ENCODE measurements around the gene ZNF831.

ZNF831 gene

DNA sequence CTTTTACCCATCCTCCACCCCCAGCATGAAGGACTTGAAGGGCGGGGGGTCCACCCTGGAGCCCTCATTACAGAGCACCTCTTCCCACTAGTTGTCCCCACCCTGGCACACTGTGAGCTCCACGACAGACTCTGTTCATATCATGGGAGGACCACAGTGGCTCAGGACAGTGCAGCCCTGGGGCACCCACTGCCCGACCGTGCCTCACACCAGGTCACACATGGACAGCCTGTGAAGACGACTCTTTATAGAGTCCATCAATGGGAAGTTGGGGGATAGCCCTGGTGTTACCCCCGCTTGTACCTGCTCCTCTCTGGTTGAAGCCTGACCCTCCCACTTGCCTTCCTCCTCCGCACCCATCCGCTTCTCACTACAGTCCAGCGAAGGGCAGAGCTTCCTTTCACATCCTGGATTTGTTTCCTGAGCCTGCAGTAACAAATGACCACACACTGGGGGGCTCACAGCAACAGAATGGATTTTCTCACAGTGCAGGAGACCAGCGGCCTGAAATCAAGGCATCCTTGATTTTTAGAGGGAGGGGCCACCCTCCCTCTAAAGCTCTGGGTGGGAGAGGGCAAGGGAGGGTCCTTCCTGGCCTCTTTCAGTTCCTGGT is 15.5 kb downstream of the ZNF831 start:
- no peak for DNase-seq (ENCODE audit: low read depth in 1 of 2, low spot score in 1 of 2)

DNA sequence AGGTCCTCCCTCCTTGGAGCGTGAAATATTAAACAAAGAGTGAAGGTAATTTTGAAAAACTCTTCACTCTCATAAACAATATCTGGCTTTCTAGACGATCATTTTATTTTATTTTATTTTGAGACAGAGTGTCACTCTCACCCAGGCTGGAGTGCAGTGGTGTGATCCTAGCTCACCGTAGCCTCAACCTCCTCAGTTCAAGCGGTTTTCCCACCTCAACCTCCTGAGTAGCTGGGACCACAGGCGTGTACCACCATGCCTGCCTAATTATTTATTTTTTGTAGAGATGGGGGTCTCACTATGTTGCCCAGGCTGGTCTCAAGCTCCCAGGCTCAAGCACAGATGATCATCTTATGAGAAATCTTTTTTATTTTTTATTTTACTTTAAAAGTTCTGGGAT is 16.4 kb downstream of the ZNF831 start:
- DNase-seq (ENCODE audit: low read depth in 1 of 2, low spot score in 1 of 2) = no peak

DNA sequence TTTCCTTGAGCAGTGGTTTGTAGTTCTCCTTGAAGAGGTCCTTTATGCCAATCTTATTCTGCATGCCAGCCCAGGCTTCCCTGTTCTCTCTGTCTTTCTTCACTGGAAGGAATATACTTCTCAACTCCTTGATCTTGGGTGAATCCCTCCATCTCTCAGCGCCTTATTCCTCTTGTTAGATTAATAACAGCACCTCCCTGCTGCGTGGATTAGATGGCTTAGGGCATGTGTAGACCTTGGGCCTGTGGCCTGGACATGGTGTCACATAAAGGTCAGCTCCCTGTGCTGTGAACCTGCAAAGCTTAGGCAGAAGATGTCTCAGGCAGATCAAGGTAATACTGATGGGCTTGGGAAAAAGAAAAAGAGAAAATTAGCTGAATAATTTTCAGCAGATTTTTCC is 18.3 kb downstream of the ZNF831 start:
- no peak for DNase-seq (ENCODE audit: low read depth in 1 of 2, low spot score in 1 of 2)

DNA sequence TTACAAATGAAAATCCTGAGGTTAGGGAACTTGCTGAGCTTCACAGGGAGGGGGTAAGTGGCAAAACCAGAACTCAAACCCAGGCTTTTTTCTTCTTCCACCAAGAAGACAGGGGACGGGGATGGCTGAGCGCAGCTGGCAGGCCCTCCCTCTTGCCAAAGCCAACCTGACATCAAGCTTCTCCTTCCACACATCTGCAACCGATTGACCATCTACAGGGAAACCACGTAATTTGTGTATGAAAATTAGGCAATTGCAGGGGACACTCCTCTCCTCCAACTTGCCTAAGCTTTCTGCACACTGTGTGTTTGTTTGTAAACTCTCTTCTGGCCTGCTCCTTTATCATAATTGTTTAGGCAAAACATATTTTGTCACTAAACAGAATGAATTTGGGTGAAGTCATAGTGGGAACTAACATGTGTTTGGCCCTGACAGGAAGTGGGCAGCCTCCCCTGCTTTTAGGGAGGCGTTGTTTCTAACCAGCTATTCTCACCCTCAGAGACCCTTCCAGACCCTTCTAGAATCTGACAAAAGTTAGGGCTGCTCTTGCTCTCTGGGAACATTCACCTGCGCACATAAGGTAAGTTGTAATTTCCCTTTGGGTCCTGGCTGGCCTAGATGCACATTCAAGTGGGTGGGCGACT is 18.9 kb downstream of the ZNF831 start:
- no peak for DNase-seq (ENCODE audit: low read depth in 1 of 2, low spot score in 1 of 2)

DNA sequence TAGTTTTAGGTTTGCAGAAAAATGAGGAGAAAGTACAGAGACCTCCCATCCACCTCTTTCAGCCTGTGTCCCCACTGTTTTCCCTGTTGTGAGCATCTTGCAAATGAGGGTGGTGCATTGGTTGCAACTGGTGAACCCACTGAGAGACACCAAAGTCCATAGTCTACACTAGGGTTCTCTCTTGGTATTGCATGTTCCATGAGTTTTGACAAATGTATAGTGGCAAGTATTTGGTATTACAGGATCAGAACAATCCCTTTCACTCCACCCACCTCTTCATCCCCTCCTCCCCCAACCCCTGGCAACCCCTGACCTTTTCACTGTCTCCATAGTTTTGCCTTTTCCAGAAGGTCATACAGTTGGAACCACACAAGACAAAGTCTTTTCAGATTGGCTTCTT is 20.1 kb downstream of the ZNF831 start:
- no peak for DNase-seq (ENCODE audit: low read depth in 1 of 2, low spot score in 1 of 2)

DNA sequence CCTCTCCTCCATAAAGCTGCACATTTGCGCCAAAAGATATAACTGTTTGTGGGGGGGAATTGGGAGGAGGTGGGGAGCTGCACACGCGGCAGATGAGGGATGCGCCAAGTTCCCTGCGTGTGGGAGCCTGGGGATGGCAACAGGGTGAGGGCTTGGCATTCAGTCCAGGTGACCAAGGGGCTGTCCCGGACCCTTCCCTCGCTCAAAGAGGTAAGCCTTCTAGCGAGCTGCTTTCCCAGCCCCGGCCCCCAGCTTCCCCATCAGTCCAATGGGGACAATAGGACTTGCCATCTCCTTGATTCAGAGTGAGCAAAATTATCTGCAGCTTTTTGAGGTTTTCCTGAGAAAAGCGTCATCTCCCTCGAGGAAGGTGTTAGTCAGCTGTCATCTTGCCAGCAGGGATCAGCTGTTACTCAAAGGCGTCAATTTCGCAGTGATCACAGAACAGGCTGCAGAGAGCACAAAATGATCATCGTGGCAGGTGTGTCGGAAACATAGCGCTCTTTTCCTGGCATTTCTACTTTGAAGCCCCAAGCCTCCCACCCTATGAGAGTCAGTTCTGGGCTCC is 21.3 kb downstream of the ZNF831 start:
- DNase-seq (ENCODE audit: low read depth in 1 of 2, low spot score in 1 of 2) = no peak

DNA sequence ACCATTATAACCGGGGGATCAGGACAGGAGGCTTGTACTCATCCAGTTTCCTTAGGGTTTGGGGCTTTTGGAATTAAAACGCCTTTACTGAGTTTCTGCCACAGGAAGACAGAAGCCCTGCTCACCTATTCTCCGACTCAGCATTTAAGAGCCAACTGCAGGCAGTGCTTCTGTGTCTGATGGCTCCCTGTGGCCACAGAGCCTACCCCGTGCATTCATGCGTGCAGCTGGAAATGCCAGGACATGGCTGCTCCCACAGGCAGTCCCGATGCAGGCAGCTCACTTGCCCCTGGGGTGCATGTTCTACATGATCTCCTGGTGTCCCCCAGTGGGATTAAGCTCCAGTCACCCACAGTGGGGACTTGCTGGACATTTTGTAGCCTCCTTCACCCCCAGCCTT is 22.2 kb downstream of the ZNF831 start:
- no peak for DNase-seq (ENCODE audit: low read depth in 1 of 2, low spot score in 1 of 2)

DNA sequence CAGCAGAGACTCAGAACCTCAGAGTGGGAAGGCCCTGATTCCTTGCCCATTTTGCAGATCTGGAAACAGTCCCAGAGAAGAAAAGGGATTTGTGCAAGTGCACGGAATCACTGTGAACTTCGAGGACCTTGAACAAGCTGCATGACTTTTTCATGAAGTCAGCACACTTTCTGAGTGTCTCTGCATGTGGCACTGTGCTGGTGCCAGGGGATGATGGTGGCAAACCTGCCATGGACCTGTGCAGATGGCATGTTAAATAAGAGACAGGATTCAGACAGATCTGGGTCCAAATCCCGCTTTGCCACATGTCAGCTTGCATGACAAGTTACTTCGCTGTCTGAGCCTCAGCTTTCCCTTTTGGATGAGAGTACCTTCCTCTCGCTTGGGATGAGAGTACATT is 26.8 kb downstream of the ZNF831 start:
- DNase-seq (ENCODE audit: low read depth in 1 of 2, low spot score in 1 of 2) = no peak

DNA sequence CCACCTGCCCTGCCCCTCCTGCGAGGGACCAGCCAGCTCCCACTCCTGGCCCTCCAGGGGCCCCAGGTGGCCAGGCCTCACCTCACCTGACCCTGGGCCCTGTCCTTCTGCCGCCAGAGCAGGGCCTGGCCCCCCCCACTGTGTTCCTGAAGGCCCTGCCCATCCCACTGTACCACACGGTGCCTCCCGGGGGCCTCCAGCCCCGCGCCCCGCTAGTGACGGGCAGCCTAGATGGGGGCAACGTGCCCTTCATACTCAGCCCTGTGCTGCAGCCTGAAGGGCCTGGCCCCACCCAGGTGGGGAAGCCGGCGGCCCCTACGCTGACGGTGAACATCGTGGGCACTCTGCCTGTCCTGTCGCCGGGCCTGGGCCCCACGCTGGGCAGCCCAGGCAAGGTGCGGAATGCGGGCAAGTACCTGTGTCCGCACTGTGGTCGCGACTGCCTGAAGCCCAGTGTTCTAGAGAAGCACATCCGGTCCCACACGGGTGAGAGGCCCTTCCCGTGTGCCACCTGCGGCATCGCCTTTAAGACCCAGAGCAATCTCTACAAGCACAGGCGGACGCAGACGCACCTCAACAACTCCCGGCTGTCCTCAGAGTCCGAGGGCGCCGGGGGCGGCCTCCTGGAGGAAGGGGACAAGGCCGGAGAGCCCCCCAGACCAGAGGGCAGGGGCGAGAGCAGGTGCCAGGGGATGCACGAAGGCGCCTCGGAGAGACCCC is 27.6 kb downstream of the ZNF831 start:
- DNase-seq (ENCODE audit: low read depth in 1 of 2, low spot score in 1 of 2) = no peak

DNA sequence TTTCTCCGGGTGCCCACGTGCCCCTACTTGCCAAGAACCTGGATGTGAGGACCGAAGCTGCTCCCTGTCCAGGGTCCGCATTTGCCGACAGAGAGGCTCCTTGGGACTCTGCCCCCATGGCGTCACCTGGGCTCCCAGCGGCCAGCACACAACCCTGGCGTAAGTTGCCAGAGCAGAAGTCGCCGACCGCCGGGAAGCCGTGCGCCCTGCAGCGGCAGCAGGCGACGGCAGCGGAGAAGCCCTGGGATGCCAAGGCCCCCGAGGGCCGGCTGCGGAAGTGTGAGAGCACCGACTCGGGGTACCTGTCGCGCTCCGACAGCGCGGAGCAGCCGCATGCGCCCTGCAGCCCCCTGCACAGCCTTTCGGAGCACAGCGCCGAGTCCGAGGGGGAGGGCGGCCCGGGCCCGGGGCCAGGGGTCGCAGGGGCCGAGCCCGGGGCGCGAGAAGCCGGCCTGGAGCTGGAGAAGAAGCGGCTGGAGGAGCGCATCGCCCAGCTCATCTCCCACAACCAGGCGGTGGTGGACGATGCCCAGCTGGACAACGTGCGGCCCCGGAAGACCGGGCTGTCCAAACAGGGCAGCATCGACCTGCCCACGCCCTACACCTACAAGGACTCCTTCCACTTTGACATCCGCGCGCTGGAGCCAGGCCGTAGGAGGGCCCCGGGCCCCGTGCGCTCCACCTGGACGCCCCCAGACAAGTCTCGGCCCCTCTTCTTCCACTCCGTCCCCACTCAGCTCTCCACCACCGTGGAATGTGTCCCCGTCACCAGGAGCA is 28.3 kb downstream of the ZNF831 start:
- DNase-seq (ENCODE audit: low read depth in 1 of 2, low spot score in 1 of 2) = no peak

DNA sequence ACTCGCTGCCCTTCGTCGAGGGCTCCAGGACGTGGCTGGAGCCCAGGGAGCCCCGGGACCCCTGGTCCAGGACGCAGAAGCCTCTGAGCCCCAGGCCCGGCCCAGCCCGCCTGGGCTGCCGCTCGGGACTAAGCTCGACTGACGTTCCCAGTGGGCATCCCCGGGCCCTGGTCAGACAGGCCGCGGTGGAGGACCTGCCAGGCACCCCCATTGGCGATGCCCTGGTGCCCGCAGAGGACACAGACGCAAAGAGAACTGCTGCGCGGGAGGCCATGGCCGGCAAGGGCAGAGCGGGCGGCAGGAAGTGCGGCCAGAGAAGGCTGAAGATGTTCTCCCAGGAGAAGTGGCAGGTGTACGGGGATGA is 28.9 kb downstream of the ZNF831 start:
- DNase-seq (ENCODE audit: low read depth in 1 of 2, low spot score in 1 of 2) = no peak

DNA sequence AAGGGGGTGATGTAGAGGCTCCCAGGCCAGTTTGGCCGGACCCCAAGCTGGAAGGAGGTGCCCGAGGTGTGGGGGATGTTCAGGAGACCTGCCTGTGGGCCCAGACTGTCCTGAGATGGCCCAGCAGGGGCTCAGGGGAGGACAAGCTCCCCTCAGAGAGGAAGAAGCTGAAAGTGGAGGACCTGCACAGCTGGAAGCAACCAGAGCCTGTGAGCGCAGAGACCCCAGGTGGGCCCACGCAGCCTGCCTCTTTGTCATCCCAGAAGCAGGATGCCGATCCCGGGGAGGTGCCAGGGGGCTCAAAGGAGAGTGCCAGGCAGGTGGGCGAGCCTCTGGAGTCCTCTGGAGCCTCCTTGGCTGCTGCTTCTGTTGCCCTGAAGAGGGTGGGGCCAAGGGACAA is 29.7 kb downstream of the ZNF831 start:
- DNase-seq (ENCODE audit: low read depth in 1 of 2, low spot score in 1 of 2) = no peak

DNA sequence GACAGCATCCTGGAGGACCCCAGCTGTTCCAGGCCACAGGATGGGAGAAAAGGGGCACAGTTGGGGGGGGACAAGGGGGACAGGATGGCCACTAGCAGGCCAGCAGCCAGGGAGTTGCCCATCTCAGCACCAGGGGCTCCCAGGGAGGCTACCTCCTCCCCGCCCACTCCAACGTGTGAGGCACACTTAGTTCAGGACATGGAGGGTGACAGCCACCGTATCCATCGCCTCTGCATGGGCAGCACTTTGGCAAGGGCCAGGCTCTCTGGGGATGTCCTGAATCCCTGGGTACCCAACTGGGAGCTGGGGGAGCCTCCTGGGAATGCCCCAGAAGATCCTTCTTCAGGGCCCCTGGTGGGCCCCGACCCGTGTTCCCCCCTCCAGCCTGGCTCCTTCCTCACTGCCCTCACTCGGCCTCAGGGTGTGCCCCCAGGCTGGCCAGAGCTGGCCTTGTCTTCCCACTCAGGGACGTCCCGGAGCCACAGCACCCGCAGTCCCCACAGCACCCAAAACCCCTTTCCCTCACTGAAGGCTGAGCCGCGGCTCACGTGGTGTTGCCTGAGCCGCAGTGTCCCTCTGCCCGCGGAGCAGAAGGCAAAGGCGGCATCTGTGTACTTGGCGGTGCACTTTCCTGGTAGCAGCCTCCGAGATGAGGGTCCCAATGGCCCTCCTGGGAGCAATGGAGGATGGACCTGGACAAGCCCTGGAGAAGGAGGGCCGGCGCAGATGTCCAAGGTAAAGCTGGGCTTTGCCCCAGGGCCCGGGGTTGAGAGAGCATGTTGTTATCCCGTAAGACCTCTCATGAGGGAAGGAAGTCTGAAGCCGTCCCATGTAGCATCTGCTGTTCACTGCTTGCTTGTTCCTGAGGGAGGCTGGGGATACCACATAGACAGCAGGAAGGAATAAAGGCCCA is 30.7 kb downstream of the ZNF831 start:
- no peak for DNase-seq (ENCODE audit: low read depth in 1 of 2, low spot score in 1 of 2)

DNA sequence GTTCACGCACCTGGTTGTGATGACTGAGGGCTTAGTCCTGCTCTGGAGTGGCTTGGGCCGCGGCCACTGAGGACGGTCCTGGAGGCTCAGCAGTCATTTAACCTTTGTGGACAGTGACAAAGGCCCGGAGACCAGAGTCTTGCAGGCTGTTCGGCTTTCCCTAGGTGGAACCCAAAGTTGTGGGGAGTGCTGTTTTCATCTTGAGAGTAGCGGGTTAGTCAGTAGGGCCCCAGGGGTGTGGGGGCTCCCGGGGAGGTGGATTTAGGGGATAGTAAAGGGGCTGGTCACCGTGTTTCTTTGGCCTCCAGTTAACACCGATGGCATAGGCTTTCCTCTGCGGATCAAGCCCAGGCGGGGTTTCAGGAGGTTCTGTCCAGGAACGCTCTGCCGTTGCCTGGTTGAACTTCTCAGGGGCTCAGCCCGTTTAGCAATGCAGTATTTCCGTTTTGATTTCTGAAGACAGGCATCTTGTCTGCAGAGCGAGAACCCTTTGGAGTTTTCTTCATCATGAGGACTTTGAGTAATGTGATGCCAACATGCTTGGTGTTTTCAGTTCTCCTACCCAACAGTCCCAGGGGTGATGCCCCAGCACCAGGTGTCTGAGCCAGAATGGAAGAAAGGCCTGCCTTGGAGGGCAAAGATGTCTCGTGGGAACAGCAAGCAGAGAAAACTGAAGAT is 31.8 kb downstream of the ZNF831 start:
- DNase-seq (ENCODE audit: low read depth in 1 of 2, low spot score in 1 of 2) = no peak

DNA sequence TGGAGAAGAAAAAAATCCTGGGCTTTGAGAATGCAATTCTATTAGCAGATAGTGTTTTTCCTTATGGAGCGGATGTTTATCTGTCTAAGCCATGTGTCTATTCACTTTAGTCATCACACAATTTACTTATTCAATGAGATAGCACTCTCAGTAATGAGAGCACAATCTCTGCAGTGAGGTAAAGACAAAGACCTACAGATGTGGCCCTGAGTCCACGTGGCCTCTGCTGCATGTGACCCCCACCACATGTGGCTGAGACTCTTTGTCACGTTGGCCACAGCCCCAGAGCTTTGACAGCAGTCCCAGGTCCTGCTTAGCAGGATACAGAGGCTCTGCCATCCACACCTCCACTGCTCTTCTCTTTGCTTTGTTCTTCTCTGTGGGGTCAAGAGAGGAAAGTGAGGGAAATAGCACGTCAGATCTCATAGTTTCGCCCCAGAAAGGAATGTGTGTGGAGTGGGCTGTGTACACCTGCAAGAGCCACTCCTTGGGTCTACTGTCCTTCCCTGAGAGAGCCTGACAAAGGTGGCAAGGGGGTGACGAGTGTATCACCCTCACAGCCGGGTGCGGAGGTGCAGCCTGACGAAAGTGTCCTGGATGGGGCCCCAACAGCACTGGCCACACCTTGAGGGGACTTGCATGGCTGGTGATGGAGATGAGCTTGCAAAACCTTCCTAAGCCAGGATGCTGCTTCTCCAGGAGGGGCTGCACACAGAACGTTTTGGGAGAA is 40.7 kb downstream of the ZNF831 start:
- DNase-seq (ENCODE audit: low read depth in 1 of 2, low spot score in 1 of 2) = no peak

DNA sequence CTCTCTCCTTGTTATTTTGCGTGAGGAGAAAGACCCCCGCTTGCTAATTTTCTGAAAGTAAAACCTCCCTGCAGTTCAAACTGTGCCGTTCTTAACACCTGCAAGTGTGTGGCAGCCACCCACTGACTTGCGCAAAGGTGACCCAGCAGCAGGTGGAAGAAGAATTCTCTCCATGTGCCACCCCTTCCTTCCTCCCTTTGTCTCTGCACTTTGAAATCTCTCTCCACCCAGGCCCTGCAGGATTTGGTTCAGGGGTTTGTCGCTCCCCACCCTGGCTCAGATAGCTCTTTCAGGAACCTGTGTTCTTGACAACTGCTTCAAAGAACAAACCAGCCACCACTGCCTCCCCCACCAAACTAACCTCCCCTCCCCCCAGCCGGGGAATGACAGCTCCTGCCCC is 41.4 kb downstream of the ZNF831 start:
- DNase-seq (ENCODE audit: low read depth in 1 of 2, low spot score in 1 of 2) = no peak

DNA sequence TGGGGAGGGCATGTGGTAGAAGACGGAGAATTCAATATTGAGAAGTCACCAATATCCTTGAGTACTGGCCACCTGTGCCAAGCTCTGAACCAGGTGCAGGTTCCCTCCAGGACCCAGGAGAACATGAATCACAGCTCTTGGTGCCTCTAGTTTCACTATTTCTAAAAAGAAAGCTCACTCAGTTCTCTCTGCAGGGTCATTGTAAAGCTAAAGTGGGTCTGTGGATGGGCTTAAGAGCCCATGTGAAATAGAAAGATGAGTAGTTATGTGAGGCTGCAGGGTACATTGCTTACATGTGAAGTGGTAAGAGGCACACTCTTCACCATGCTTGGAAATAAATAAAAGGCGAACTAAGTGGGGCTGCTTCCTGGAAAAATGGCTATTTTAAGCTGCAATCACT is 43.6 kb downstream of the ZNF831 start:
- no peak for DNase-seq (ENCODE audit: low read depth in 1 of 2, low spot score in 1 of 2)

DNA sequence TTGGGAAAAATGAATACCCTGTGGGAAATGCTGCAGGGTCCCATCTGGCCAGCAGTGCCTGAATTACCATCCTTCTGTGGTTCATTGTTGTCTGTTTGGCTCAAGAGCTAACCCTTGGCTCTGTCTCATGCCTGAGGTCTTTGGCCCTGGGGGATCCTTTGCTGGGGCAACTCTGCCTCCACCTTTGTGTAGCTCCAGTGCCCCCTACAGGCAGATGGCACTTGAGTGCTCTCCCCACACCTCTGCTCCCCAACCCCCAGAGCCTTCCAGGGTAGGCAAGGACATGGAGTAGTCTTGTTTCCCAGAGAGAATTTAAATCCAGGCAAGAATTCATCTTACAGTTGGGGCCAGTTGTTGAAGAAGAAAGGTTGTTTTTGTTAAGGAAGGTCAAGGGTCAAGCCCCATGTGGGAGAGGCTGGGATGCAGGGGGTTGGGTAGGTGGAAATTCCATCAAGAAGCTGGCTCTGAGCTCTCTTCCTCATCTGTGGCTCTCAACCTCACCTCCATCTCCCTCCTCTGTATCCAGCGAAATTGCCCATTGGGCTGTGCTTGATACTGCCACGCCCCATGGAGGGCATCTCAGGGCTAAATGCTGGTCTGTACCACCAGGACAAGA is 44.2 kb downstream of the ZNF831 start:
- peak; percentile 65 to 77 for DNase-seq (ENCODE audit: low read depth in 1 of 2, low spot score in 1 of 2)

DNA sequence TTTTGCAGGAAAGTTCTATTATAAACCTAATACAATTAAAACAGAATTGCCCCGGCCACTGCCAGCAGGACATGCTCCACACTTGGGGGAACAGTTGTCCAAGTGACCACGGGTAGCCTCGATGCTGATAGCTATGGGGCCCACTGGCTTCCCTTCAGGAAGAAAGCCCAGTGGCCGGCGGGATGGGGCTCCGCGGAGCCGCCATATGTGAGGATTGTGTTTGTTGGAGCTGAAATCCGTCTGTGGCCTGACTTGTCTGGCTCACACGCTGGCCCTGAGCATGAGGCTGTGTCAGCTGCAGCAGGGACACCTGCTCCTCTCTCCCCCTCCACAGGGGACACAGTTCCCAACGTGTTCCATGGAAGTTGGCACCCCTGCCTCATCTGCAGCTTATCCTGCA is 46.6 kb downstream of the ZNF831 start:
- DNase-seq (ENCODE audit: low read depth in 1 of 2, low spot score in 1 of 2) = no peak
